Breast epithelium (tissue), 3 donors: ENCODE measurements around the gene ICOS.

Experiments
- POLR2A ChIP-seq: fragments of 450-650 bp; IDR thresholded peaks from one replicate; pipeline ENCODE4 v1.6.1; 2016; ENCODE audit warnings: antibody characterized with exemption, mild to moderate bottlenecking, moderate library complexity
- TF ChIP-seq, protein P1 (sequence below), 3 donors: fragments of 450-650 bp; IDR thresholded peaks; one replicate each; pipeline ENCODE4 v1.5.1; 2016 to 2017; ENCODE audit warnings: antibody characterized with exemption in 3 of 3, mild to moderate bottlenecking in 3 of 3, moderate library complexity in 3 of 3

DNA sequence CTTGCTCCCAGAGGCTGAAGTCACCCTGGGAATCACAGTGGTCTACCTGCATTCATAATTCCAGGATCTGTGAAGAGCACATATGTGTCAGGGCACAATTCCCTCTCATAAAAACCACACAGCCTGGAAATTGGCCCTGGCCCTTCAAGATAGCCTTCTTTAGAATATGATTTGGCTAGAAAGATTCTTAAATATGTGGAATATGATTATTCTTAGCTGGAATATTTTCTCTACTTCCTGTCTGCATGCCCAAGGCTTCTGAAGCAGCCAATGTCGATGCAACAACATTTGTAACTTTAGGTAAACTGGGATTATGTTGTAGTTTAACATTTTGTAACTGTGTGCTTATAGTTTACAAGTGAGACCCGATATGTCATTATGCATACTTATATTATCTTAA is 24.2 kb downstream of the ICOS start:
- TF ChIP-seq, protein P1, sequence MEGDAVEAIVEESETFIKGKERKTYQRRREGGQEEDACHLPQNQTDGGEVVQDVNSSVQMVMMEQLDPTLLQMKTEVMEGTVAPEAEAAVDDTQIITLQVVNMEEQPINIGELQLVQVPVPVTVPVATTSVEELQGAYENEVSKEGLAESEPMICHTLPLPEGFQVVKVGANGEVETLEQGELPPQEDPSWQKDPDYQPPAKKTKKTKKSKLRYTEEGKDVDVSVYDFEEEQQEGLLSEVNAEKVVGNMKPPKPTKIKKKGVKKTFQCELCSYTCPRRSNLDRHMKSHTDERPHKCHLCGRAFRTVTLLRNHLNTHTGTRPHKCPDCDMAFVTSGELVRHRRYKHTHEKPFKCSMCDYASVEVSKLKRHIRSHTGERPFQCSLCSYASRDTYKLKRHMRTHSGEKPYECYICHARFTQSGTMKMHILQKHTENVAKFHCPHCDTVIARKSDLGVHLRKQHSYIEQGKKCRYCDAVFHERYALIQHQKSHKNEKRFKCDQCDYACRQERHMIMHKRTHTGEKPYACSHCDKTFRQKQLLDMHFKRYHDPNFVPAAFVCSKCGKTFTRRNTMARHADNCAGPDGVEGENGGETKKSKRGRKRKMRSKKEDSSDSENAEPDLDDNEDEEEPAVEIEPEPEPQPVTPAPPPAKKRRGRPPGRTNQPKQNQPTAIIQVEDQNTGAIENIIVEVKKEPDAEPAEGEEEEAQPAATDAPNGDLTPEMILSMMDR (IDR thresholded peaks at IDR 0.05) = no peak
- TF ChIP-seq POLR2A = no peak
